DMS153 treated with DMSO at 0.1 percent for 48 hours (cell line): Measurements from ENCODE around the gene KLHL13.

Source experiments
- DNase-seq: peaks from one replicate; lab custom pipeline; 2025; ENCODE audit not compliant: unreplicated experiment; lab: John Stamatoyannopoulos, UW

Gene KLHL13

GRCh38 chrX:117871796-117872195, 244.8 kb downstream of the KLHL13 start:
- DNase-seq = no peak

DNA sequence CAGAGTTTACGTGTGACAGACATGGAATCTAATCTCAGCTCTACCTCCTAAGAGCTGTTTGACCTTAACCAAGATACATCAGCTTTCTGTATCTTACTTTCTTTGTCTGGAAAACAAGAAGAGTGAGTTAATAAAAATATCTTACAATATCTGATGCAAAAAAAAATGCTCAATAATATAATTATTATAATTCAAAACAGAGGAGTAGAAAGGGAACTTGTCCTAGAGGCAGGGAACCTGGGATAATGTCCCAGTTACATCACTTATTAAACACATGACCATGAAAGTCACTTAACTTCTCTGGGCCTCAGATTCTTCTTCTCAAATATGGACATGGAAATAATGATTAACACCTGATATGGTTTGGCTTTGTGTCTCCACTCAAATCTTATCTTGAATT, 256.1 kb downstream of the KLHL13 start:
- no peak for DNase-seq

- DNase-seq = no peak
Observed at GRCh38 chrX:117854806-117855205, 261.8 kb downstream of the KLHL13 start.

DNA sequence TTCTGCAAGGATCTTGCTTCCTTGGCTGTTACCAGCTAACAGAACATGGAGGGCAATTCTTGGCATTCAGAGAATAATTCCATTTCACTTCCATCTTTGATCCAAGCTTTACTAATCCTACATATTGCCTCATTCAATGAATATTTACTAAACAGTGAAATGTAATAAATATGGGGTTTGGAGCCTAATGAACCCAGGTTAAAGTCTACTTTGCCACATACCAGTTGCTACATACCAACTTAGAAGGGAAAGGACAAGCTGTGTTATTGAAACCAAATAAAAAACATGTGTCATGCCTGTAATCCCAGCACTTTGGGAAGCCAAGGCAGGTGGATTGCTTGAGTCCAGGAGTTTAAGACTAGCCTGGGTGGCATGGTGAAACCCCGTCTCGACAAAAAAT, 265.6 kb downstream of the KLHL13 start:
- no peak for DNase-seq
